PC-9 (cell line): ENCODE data around the gene CLMN.

Source experiments
- EZH2 ChIP-seq: fragments of 200-600 bp; sonication (generic); IDR thresholded peaks from 2 replicates; pipeline ENCODE4 v1.8.0; 2017; ENCODE audit warnings: antibody characterized with exemption, low read depth
- TF ChIP-seq, protein P1 (sequence below): fragments of 200-600 bp; sonication (generic); conservative IDR thresholded peaks from 2 replicates; pipeline ENCODE4 v1.6.1; 2017; ENCODE audit warnings: mixed run types, antibody characterized with exemption, mild to moderate bottlenecking, moderate library complexity

DNA sequence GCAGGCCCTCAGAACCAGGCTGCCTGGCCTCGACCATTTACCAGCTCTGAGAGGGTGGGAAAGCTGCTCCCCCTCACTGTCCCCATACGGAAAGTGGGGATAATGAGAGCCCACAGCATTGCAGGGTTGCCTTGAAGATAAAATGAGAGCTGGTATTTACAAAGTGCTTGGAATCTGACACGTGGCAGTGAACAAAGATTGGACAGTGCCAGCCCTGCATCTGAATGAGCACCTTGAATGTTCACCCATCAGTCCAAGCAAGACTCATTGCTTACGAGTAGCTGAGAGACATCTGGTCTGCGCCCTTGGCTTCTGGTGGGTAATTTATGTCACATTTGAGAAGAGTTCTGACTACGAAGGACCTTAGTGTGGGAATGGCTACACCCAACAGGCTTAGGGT lies 67.5 kb downstream of the CLMN start:
- no peak for TF ChIP-seq EZH2
- TF ChIP-seq, protein P1, sequence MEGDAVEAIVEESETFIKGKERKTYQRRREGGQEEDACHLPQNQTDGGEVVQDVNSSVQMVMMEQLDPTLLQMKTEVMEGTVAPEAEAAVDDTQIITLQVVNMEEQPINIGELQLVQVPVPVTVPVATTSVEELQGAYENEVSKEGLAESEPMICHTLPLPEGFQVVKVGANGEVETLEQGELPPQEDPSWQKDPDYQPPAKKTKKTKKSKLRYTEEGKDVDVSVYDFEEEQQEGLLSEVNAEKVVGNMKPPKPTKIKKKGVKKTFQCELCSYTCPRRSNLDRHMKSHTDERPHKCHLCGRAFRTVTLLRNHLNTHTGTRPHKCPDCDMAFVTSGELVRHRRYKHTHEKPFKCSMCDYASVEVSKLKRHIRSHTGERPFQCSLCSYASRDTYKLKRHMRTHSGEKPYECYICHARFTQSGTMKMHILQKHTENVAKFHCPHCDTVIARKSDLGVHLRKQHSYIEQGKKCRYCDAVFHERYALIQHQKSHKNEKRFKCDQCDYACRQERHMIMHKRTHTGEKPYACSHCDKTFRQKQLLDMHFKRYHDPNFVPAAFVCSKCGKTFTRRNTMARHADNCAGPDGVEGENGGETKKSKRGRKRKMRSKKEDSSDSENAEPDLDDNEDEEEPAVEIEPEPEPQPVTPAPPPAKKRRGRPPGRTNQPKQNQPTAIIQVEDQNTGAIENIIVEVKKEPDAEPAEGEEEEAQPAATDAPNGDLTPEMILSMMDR = no peak
